Ectodermal cell (in vitro differentiated cells): ENCODE results near the gene HYPK.

Experiments
- H3K27ac ChIP-seq: 2 replicates; pipeline ENCODE4 v1.7.0; 2013; ENCODE audit warnings: mild to moderate bottlenecking, low read depth, low read length; ENCODE audit not compliant: insufficient read depth, poor library complexity, severe bottlenecking
- H3K27me3 ChIP-seq: 2 replicates; pipeline ENCODE4 v1.7.0; 2013; ENCODE audit warnings: mild to moderate bottlenecking, low read length; ENCODE audit not compliant: insufficient read depth, control insufficient read depth, poor library complexity, severe bottlenecking
- H3K36me3 ChIP-seq: one replicate; pipeline ENCODE4 v1.7.0; 2013; ENCODE audit warnings: low read length; ENCODE audit not compliant: control insufficient read depth, insufficient read depth
- H3K4me1 ChIP-seq: one replicate; pipeline ENCODE4 v1.7.0; 2013; ENCODE audit warnings: low read length; ENCODE audit not compliant: control insufficient read depth, insufficient read depth
- H3K4me3 ChIP-seq: 2 replicates; pipeline ENCODE4 v1.7.0; 2013; ENCODE audit warnings: low read depth, low read length, control low read depth; ENCODE audit not compliant: insufficient read depth
- H3K9me3 ChIP-seq: 2 replicates; pipeline ENCODE4 v1.7.0; 2013; ENCODE audit warnings: mild to moderate bottlenecking, low read length, moderate library complexity; ENCODE audit not compliant: control insufficient read depth
- WGBS, 2 experiments: methylation state at CpG; one replicate each; pipeline ENCODE4 v1.1.7; 2013; ENCODE audit warnings: missing lambda C conversion rate in 2 of 2; 5-methylcytosine and 5-hydroxymethylcytosine counted together

The HYPK gene

DNA sequence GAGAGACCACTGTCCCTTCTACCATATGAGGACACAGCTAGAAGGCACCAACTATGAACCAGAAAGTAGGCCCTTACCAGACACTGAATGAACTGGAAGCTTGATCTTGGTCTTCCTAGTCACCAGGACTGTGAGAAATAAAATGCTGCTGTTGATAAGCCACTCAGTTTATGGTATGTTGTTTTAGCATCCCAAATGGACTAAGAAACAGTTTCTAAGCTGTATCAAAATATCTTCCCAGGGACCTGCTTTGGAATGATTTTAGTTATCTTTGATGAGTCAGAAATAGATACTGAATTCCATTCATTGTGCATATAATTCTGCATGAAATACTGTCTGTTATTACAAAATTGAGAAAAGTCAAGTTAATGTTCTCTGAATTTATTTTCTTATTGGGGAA, 45.0 kb downstream of the HYPK start:
- Histone ChIP-seq H3K27ac (no peak overlapping the region), H3K4me1 (no peaks in the 10 kb centered on the region), H3K9me3 (no peaks in the 10 kb centered on the region), H3K36me3 (peaks cover 11% of the 10 kb centered on the region), H3K4me3 (no peak overlapping the region), H3K27me3 (no peaks in the 10 kb centered on the region)

DNA sequence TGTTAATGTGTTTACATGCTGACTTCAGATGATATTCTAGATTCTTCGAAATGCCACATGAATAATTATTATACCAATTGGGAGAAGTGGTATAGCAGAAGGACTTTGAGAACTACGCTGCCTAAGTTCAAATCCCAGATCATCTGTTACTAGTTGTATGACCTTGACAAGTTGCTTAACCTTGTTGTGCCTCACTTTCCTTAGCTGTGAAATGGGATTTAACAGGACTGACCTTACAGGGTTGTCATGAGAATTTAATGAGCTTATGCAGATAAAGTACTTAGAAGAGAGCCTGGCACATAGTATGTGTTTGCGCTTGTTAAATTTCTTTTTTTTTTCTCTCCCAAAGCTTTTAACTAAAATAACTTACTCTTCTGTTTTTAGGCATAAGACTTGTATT, 50.9 kb downstream of the HYPK start:
- H3K36me3 ChIP-seq = peaks cover 19% of the 10 kb centered on the region
- WGBS, 2 experiments = 94 to 95% methylated on average over 2 of the region's 3 CpGs
- H3K9me3 ChIP-seq = no peaks in the 10 kb centered on the region
- no peaks in the 10 kb centered on the region for H3K27me3 ChIP-seq
- H3K27ac ChIP-seq = no peak overlapping the region
- H3K4me3 ChIP-seq = no peak overlapping the region
- no peaks in the 10 kb centered on the region for H3K4me1 ChIP-seq

DNA sequence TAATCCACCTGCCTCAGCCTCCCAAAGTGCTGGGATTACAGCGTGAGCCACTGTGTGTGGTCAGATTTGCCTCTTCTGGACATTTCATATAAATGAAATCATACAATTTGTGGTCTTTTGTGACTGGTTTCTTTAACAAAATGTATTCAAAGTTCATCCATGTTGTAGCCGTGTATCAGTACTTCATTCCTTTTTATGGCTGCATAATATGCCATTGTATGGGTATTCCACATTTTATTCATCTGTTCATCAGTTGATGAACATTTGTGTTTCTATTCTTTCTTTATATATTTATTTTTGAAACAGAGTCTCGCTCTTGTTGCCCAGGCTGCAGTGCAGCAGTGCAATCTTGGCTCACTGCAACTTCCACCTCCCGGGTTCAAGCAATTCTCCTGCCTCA, 52.2 kb downstream of the HYPK start:
- Histone ChIP-seq H3K27me3 (no peaks in the 10 kb centered on the region), H3K4me1 (no peaks in the 10 kb centered on the region), H3K9me3 (no peaks in the 10 kb centered on the region), H3K36me3 (peaks cover 19% of the 10 kb centered on the region), H3K27ac (no peak overlapping the region), H3K4me3 (no peak overlapping the region)
- WGBS, 2 experiments = 88 to 96% methylated on average over 4 of the region's 4 CpGs
